ENCODE results near the gene HDAC4. TPM values are rescaled to one million over a fixed set of nuclear protein-coding genes. Genes with fewer than 3 reads are reported as not detected.

HDAC4 gene
- total and polyA plus RNA-seq, 2 of the 4 experiments (the other 2 are of a cell fraction), result 4.1 to 7.2 TPM

- Histone ChIP-seq H2AK5ac (ENCODE audit: low read depth, low read length) (no peak overlapping the region), H3K18ac (ENCODE audit: low read depth, low read length) (no peak overlapping the region), H4K5ac (ENCODE audit: low read depth, low read length) (no peak overlapping the region), H3K23ac (ENCODE audit: low read depth, low read length) (no peak overlapping the region), H2BK15ac (ENCODE audit: low read depth, low read length) (no peak overlapping the region), H3K9me3 (ENCODE audit: control insufficient read depth, insufficient read depth, low read length) (no peaks in the 10 kb centered on the region), H3K9me1 (ENCODE audit: insufficient read depth, low read length) (peaks cover 16% of the 10 kb centered on the region), H3K4me1 (ENCODE audit: control insufficient read depth, insufficient read depth, low read length) (peaks cover 2% of the 10 kb centered on the region; the same call in 1 of the 2 replicates), H3K27ac (ENCODE audit: insufficient read depth, low read length) (no peak overlapping the region), H3K4me3 (ENCODE audit: insufficient read depth, low read depth, low read length) (no peak overlapping the region), H3K4me2 (ENCODE audit: low read depth, low read length) (no peak overlapping the region), H2BK120ac (ENCODE audit: low read depth, low read length) (no peak overlapping the region), H3K79me1 (ENCODE audit: low read depth in 1 of 2, low read length in 2 of 2) (peaks cover 35 to 80% of the 10 kb centered on the region in 2 experiments; a peak in 3 of 4 replicates), H2BK20ac (ENCODE audit: low read depth, low read length) (no peak overlapping the region), H3K56ac (ENCODE audit: extremely low read depth, insufficient read depth, low read length) (no peak overlapping the region), H4K20me1 (ENCODE audit: insufficient read depth, low read length) (peaks cover 65% of the 10 kb centered on the region), H3K14ac (replicated peaks; ENCODE audit: low read depth, low read length) (no peak overlapping the region), H2AFZ (replicated peaks; ENCODE audit: low read length, poor library complexity) (peak overlapping the region; percentile 51), H2BK5ac (ENCODE audit: low read depth, low read length, poor library complexity, severe bottlenecking) (no peak overlapping the region), H3K4ac (ENCODE audit: low read depth, low read length) (no peak overlapping the region), H4K8ac (ENCODE audit: low read depth in 2 of 2, low read length in 2 of 2) (no peak overlapping the region), H3K36me3 (ENCODE audit: control insufficient read depth, insufficient read depth, low read length) (peaks cover 18% of the 10 kb centered on the region), H3K27me3 (ENCODE audit: control insufficient read depth, insufficient read depth, low read length) (no peaks in the 10 kb centered on the region), H3K9ac (ENCODE audit: low read depth, low read length) (no peak overlapping the region), H4K91ac (ENCODE audit: insufficient read depth, low read depth, low read length) (no peak overlapping the region), H2AK9ac (replicated peaks; ENCODE audit: low read depth, low read length, poor library complexity) (no peak overlapping the region)
- dilution Hi-C loops (cut with HindIII; ENCODE audit: low sequenced_read_pairs, unreplicated experiment) (no loop called here), in situ Hi-C loops (cut with MboI; ENCODE audit: low sequenced_read_pairs) (no loop called here), intact Hi-C loops (cut with micrococcal nuclease) (no loop called here)
- no CpG with 5 or more reads among the region's 17 CpGs for WGBS, 2 experiments (ENCODE audit: extremely low coverage in 2 of 2, insufficient read length in 1 of 2)
- POLR2A ChIA-PET (ENCODE audit: unreplicated experiment), result no interaction called here
- BruUV-seq (replicated peaks), result no TSS peak
- CTCF ChIA-PET, result no interaction called here
- TF ChIP-seq RFX5 (IDR thresholded peaks at IDR 0.05; ENCODE audit: low read depth, low read length) (no peak), RAD21 (IDR thresholded peaks at IDR 0.05; ENCODE audit: low read length) (no peak), POLR2A (IDR thresholded peaks at IDR 0.05; ENCODE audit: low read depth, low read length) (no peak), NFE2L2 (IDR thresholded peaks at IDR 0.05; ENCODE audit: low read depth, low read length) (no peak), SMC3 (IDR thresholded peaks at IDR 0.05; ENCODE audit: low read depth, low read length) (no peak), MAZ (IDR thresholded peaks at IDR 0.05; ENCODE audit: borderline replicate concordance, low read depth, low read length) (no peak), RCOR1 (IDR thresholded peaks at IDR 0.05; ENCODE audit: insufficient replicate concordance, low read length) (no peak), MAFK (IDR thresholded peaks at IDR 0.05; ENCODE audit: low read depth, low read length) (no peak), USF2 (IDR thresholded peaks at IDR 0.05; ENCODE audit: low read depth, low read length) (no peak), FOS (IDR thresholded peaks at IDR 0.05; ENCODE audit: low read depth, low read length) (no peak)
- TF ChIP-seq, protein P1, sequence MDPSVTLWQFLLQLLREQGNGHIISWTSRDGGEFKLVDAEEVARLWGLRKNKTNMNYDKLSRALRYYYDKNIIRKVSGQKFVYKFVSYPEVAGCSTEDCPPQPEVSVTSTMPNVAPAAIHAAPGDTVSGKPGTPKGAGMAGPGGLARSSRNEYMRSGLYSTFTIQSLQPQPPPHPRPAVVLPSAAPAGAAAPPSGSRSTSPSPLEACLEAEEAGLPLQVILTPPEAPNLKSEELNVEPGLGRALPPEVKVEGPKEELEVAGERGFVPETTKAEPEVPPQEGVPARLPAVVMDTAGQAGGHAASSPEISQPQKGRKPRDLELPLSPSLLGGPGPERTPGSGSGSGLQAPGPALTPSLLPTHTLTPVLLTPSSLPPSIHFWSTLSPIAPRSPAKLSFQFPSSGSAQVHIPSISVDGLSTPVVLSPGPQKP (IDR thresholded peaks at IDR 0.05; ENCODE audit: borderline replicate concordance, low read depth, low read length), result no peak
- DNase-seq (no peak), ATAC-seq (ENCODE audit: low read depth) (no peak)
Measured at GRCh38 chr2:239387811-239388210, 13.0 kb downstream of the HDAC4 start.

Data from IMR-90 (cell line).